Measurements from ENCODE around the gene CANT1.
"Not testable (repeated sequence)": the region's sequence is repeated elsewhere in the genome, so short reads cannot be mapped to it uniquely, and the experiment has no call there.

Gene CANT1

DNA sequence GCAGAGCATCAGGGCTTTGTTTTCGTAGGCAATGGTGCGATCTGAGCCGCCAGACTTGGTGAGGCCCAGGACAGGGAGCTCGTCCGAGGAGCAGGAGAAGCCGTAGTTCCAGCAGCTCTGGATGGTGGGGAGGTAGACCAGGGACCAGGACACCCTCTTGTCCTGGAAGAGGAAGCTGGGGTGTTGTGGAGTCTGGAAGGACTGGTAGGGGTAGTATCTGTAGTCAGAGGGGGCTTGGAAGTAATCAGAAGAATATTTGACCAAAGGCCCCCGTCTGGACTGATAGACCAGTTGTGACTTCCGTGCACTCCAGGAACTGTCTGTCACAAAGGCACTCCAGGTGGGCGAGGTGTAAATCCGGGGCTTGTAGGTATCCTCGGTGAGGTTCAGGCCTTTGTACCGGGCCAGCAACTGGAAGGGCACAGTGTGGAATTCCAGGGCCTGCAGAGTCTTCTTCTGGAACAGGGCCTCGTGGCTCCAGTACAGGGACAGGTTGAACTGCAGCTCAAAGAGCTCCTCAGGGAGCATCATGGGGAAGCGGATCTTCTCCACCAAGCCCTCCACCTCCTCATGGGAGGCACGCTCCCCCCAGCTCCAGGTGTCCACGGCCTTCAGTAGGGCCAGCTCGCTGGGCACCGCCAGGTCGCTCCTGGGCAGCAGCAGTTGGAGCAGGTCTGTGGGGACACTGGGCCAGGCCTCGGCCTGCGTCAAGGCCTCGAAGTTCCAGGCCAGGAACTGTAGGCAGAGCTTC lies 37.6 kb downstream of the CANT1 start:
- no peak for DNase-seq (ENCODE audit: insufficient read length, low spot score)
- no peak for FAIRE-seq
- no peak for TF ChIP-seq POLR2A (IDR thresholded peaks at IDR 0.05; ENCODE audit: low read depth, low read length)

DNA sequence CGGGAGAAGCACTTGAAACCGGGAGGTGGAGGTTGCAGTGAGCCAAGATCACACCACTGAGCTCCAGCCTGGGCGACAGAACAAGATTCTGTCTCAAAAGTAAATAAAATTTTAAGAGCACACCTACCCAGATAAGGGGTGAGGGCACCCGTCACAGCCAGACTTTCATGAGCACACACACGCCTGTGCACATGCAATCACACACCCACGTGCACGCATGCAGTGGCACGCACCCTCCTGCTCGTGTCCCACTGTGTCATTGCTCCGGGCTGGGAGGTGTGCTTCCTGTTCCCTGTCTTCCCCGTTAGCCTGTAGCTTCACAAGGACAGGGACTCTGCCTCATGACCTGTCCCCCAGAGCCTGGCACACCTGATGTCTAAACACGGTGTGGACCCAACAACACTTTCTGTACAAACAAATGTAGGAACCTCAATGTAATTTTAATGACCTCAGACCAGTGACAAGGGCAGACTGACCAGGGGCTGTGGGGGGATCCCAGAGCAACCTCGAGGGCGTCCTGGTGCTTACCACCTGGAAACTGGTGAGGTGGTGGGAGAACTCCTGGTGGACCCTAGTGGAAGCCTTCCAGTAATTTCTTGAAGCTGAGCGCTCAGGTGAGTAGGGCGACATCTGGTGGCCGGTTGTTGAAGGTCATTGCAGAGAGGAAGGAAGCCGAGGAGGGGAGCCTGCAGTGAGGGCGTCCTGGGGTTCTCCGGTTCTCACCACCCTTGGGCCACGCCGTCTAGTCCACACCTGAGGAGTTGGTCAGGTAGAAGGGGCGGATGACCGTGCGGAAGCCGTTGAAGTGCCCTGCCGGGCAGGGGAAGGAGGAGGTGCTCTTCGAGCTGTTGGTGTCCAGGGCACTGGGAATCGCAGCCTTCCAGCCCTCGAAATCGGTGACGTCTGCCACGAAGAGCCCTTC lies 38.5 kb downstream of the CANT1 start:
- FAIRE-seq, result no peak
- TF ChIP-seq POLR2A (IDR thresholded peaks at IDR 0.05; ENCODE audit: low read depth, low read length), result peak; percentile 21; the same call in 1 of the 2 replicates
- DNase-seq (ENCODE audit: insufficient read length, low spot score), result peak; percentile 66

DNA sequence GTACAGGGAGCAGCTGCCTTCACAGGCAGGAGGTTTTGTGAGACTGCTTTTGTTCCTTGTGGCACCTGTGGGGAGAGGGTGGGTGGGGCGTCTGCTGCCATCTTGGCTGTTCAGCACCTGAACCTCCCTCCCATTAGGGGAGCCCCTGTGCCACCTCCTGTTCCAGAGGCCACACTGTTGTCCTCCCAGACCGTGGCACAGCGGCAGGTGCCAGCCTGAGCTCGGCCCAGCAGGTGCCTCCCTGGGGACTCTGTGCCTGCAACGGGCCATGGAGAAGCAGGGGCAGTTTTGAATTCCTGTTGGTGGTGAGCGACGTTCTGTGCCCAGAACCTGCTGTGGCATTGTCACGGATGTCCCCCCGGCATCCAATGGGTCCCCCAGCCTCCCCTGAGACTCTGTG lies 39.7 kb downstream of the CANT1 start:
- TF ChIP-seq POLR2A (IDR thresholded peaks at IDR 0.05; ENCODE audit: low read depth, low read length), result no peak
- no peak for FAIRE-seq

DNA sequence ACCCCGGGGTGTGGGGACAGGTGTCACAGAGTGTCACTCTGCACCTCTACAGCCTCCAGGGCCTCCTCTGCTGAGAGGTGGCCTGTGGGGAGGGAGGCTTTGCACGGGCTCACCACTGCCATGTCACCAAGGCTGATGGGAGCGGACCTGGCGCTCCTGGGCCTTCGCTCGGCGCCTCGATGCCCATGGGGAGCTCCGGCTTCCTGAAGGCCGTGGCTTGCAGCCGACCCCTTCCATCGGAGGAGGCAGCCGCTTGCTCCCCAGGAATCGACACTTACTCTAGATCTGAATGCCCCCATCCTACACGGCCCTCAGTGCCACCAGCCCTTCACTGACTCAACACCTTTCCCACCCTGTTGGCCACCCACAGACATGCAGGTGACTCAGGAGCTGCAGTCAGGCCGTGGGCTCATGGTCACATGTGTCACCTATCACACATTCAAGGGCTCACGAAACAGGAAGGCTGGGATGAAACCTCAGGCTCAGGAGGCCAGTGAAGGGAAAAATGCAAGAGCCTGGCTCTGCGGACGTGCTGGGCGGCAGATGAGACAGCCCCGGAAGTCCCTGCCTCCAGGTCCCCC lies 41.7 kb downstream of the CANT1 start:
- TF ChIP-seq POLR2A (IDR thresholded peaks at IDR 0.05; ENCODE audit: low read depth, low read length), result no peak

More for the DNA sequence above, 39.7 kb downstream of the CANT1 start:
- DNase-seq (ENCODE audit: insufficient read length, low spot score), result no peak

DNA sequence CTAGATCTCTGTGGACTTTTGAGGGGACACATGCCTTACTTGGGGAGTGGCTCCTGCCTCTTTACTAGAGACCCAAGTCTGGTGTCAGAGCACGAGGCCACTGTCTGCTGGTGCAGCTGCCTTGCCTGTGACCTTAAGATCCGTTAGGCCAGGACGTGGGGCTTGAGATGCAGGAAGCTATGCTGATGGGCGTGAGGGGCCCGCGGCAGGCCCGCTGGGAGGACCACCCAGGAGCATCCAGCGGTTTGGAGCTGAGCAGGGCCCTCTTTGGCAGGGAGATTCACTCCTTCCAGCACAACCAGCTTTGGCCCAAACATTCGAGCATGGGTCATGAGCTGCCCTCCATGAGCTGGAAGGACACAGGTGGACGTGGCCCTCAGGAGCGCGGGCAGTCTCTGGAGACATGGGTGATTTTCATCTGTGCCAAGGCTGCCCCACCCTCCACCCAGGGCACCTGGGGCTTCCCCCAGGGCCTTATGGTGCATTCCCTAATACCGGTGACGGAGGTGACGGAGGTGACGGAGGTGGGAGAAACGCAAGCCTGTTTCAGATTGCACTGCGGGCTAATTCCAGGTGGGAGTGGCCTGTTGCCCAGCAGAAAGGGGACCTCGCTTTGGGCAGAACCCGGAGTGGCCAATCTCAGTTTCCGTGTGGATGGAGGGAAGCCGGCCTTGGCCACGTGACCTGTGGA lies 42.5 kb downstream of the CANT1 start:
- TF ChIP-seq POLR2A (IDR thresholded peaks at IDR 0.05; ENCODE audit: low read depth, low read length), result no peak
- FAIRE-seq (no peak), DNase-seq (ENCODE audit: insufficient read length, low spot score) (no peak)

More for the DNA sequence above, 41.7 kb downstream of the CANT1 start:
- no peak for DNase-seq (ENCODE audit: insufficient read length, low spot score)
- FAIRE-seq, result no peak

- FAIRE-seq (no peak), DNase-seq (ENCODE audit: insufficient read length, low spot score) (no peak)
- no peak for TF ChIP-seq POLR2A (IDR thresholded peaks at IDR 0.05; ENCODE audit: low read depth, low read length)
Measured at GRCh38 chr17:78966123-78966813, 43.3 kb downstream of the CANT1 start.

GRCh38 chr17:78965491-78965924 lies 44.1 kb downstream of the CANT1 start:
- DNase-seq (ENCODE audit: insufficient read length, low spot score), result no peak
- no peak for FAIRE-seq
- TF ChIP-seq POLR2A (IDR thresholded peaks at IDR 0.05; ENCODE audit: low read depth, low read length), result no peak

- no peak for TF ChIP-seq POLR2A (IDR thresholded peaks at IDR 0.05; ENCODE audit: low read depth, low read length)
- DNase-seq (ENCODE audit: insufficient read length, low spot score) (no peak), FAIRE-seq (no peak)
Measured at GRCh38 chr17:78963378-78963777, 46.2 kb downstream of the CANT1 start.

DNA sequence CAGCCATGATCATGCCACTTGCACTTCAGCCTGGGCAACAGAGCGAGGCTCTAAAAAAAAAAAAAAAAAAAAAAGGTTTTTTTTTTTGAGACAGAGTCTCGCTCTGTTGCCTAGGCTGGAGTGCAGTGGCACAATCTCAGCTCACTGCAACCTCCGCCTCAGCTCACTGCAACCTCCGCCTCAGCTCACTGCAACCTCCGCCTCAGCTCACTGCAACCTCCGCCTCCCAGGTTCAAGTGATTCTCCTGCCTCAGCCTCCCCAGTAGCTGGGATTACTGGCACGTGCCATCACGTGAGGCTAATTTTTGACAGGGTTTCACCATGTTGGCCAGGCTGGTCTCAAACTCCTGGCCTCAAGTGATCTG lies 46.6 kb downstream of the CANT1 start:
- not testable (repeated sequence) for DNase-seq (ENCODE audit: insufficient read length, low spot score); FAIRE-seq

GRCh38 chr17:78962345-78962983 lies 47.1 kb downstream of the CANT1 start:
- FAIRE-seq, result no peak
- DNase-seq (ENCODE audit: insufficient read length, low spot score), result no peak
- no peak for TF ChIP-seq POLR2A (IDR thresholded peaks at IDR 0.05; ENCODE audit: low read depth, low read length)

DNA sequence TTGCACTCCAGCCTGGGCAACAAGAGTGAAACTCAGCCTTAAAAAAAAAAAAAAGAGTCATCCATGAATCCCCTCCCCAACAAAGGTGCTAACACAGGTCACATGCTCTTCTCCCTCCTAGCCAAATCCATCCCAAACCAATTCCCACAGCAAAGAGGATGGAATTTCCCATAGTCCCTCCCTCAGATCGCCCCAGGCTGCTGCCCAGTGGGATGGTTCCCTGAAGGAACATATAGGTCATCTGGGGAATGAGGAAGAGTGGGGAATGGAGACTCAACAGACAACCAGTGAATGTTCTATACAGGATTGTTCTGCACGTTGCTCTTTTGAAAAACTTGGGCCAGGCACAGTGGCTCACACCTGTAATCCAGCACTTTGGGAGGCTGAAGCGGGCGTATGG lies 48.0 kb downstream of the CANT1 start:
- DNase-seq (ENCODE audit: insufficient read length, low spot score) (no peak), FAIRE-seq (no peak)
- TF ChIP-seq POLR2A (IDR thresholded peaks at IDR 0.05; ENCODE audit: low read depth, low read length), result no peak

GRCh38 chr17:78960928-78961327 lies 48.6 kb downstream of the CANT1 start:
- DNase-seq (ENCODE audit: insufficient read length, low spot score) (no peak), FAIRE-seq (no peak)
- no peak for TF ChIP-seq POLR2A (IDR thresholded peaks at IDR 0.05; ENCODE audit: low read depth, low read length)

DNA sequence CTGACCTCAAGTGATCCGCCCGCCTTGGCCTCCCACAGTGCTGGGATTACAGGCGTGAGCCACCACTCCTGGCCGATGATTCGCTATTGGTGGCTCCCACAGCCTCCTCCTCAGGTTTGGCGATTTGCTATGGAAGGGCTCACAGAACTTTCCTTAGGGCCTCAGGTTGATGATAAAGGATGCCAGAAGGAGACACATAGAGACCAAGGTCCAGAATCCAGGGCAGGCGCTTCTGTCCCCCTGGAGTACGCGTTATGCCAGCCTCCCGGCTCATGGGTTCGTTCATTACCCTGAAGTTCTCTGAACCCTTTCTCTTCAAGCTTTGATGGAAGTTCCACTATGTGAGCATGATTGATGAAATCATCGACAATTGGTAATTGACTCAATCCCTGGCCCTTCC lies 49.8 kb downstream of the CANT1 start:
- FAIRE-seq (no peak), DNase-seq (ENCODE audit: insufficient read length, low spot score) (no peak)
- no peak for TF ChIP-seq POLR2A (IDR thresholded peaks at IDR 0.05; ENCODE audit: low read depth, low read length)
